ENCODE results near the gene STXBP1.
"Not testable (repeated sequence)": the region's sequence is repeated elsewhere in the genome, so short reads cannot be mapped to it uniquely, and the experiment has no call there.

Gene STXBP1

GRCh38 chr9:127577194-127577593 is 34.9 kb upstream of the STXBP1 start:
- 0 out of 2 replicates have a peak, but pooled peaks have one; percentile 59 for TF ChIP-seq EGR2 (tag by site-specific recombination; IDR thresholded peaks at IDR 0.05; ENCODE audit: low read depth)
- TF ChIP-seq ZFHX2 (tag by site-specific recombination; conservative IDR thresholded peaks at IDR 0.05), result peak; percentile 71
- H3K27ac ChIP-seq (ENCODE audit: extremely low read depth, low read depth, low read length); H3K9me3 ChIP-seq (ENCODE audit: control insufficient read depth, insufficient read depth, low read depth, low read length); H3K36me3 ChIP-seq (ENCODE audit: control insufficient read depth in 2 of 2, insufficient read depth in 1 of 2, low read length in 2 of 2); H3K4me1 ChIP-seq (ENCODE audit: control insufficient read depth, insufficient read depth, low read length); H3K4me3 ChIP-seq (ENCODE audit: low read depth, low read length); POLR2A ChIA-PET: not testable (repeated sequence)
- CTCF ChIA-PET, result interaction anchor here (0.6 to 4.5 kb wide), 4 partner anchors 9 to 208 kb away, joined by 3 to 36 read pairs (median 4); no protein-coding TSS in a partner anchor

- CTCF ChIA-PET, result interaction anchor here (0.6 to 4.5 kb wide), 17 partner anchors 8 to 472 kb away, joined by 3 to 36 read pairs (median 4); partner anchors contain the start of genes CDK9 and TOR2A
- peaks cover 6% of the 10 kb centered on the region; the same call in 1 of the 2 replicates for H3K4me1 ChIP-seq (ENCODE audit: control insufficient read depth, insufficient read depth, low read length)
Observed at GRCh38 chr9:127578627-127578951, 33.5 kb upstream of the STXBP1 start.

GRCh38 chr9:127578952-127579853 is 32.9 kb upstream of the STXBP1 start:
- no peaks in the 10 kb centered on the region for H3K9me3 ChIP-seq (ENCODE audit: control insufficient read depth, insufficient read depth, low read depth, low read length)
- no peaks in the 10 kb centered on the region for H3K36me3 ChIP-seq (ENCODE audit: control insufficient read depth in 2 of 2, insufficient read depth in 1 of 2, low read length in 2 of 2)
- POLR2A ChIA-PET, result interaction anchor here (0.9 to 1.3 kb wide), 3 partner anchors 9 to 355 kb away, joined by 3 read pairs; a partner anchor contains a TSS
- no peak overlapping the region for H3K27ac ChIP-seq (ENCODE audit: extremely low read depth, low read depth, low read length)
- peaks cover 6% of the 10 kb centered on the region; the same call in 1 of the 2 replicates for H3K4me1 ChIP-seq (ENCODE audit: control insufficient read depth, insufficient read depth, low read length)
- H3K4me3 ChIP-seq (ENCODE audit: low read depth, low read length), result no peak overlapping the region
- CTCF ChIA-PET, result interaction anchor here (0.5 to 4.5 kb wide), 22 partner anchors 9 to 473 kb away, joined by 3 to 36 read pairs (median 4); partner anchors contain the start of genes CDK9 and TOR2A
- no peak for TF ChIP-seq ZBTB48 (tag by site-specific recombination; IDR thresholded peaks at IDR 0.05)
- TF ChIP-seq ZNF354C (tag by site-specific recombination; IDR thresholded peaks at IDR 0.05; ENCODE audit: borderline replicate concordance, low read depth), result no peak
- no peak for TF ChIP-seq YY1 (tag by site-specific recombination; IDR thresholded peaks at IDR 0.05)
- no peak for TF ChIP-seq ZNF501 (tag by site-specific recombination; IDR thresholded peaks at IDR 0.05)
- TF ChIP-seq ZNF404 (tag by site-specific recombination; IDR thresholded peaks at IDR 0.05), result no peak
- TF ChIP-seq ZNF677 (tag by site-specific recombination; IDR thresholded peaks at IDR 0.05), result no peak
- no peak for TF ChIP-seq WT1 (tag by site-specific recombination; IDR thresholded peaks at IDR 0.05)
- no peak for TF ChIP-seq ZNF324 (tag by site-specific recombination; IDR thresholded peaks at IDR 0.05)
- no peak for TF ChIP-seq ZNF391 (tag by site-specific recombination; IDR thresholded peaks at IDR 0.05; ENCODE audit: borderline replicate concordance, low read depth)
- TF ChIP-seq ZNF510 (tag by site-specific recombination; IDR thresholded peaks at IDR 0.05; ENCODE audit: insufficient replicate concordance), result no peak
- no peak for TF ChIP-seq ZBTB8A (tag by site-specific recombination; IDR thresholded peaks at IDR 0.05)
- TF ChIP-seq ZNF580 (tag by site-specific recombination; IDR thresholded peaks at IDR 0.05), result no peak
- no peak for TF ChIP-seq ZNF184 (tag by site-specific recombination; IDR thresholded peaks at IDR 0.05)
- TF ChIP-seq ZNF514 (tag by site-specific recombination; IDR thresholded peaks at IDR 0.05), result no peak
- no peak for TF ChIP-seq ZBTB11 (tag by site-specific recombination; conservative IDR thresholded peaks at IDR 0.05; ENCODE audit: low read depth)
- TF ChIP-seq ZNF426 (tag by site-specific recombination; IDR thresholded peaks at IDR 0.05), result no peak
- TF ChIP-seq ZNF169 (tag by site-specific recombination; IDR thresholded peaks at IDR 0.05), result no peak
- no peak for TF ChIP-seq ZNF16 (tag by site-specific recombination; IDR thresholded peaks at IDR 0.05; ENCODE audit: low read depth)

More at GRCh38 chr9:127578627-127578951, 33.5 kb upstream of the STXBP1 start:
- no peak overlapping the region for H3K4me3 ChIP-seq (ENCODE audit: low read depth, low read length)
- no peaks in the 10 kb centered on the region for H3K36me3 ChIP-seq (ENCODE audit: control insufficient read depth in 2 of 2, insufficient read depth in 1 of 2, low read length in 2 of 2)
- H3K27ac ChIP-seq (ENCODE audit: extremely low read depth, low read depth, low read length), result no peak overlapping the region
- TF ChIP-seq ZNF248 (tag by site-specific recombination; IDR thresholded peaks at IDR 0.05) (no peak), ZBTB48 (tag by site-specific recombination; IDR thresholded peaks at IDR 0.05) (0 out of 2 replicates have a peak, but pooled peaks have one; percentile 19), ZNF792 (tag by site-specific recombination; IDR thresholded peaks at IDR 0.05) (no peak), KLF9 (tag by site-specific recombination; IDR thresholded peaks at IDR 0.05; ENCODE audit: low read depth) (no peak), ZNF18 (tag by site-specific recombination; IDR thresholded peaks at IDR 0.05) (no peak), ZNF501 (tag by site-specific recombination; IDR thresholded peaks at IDR 0.05) (no peak), ZNF585B (tag by site-specific recombination; IDR thresholded peaks at IDR 0.05) (no peak), ZNF473 (tag by site-specific recombination; IDR thresholded peaks at IDR 0.05) (no peak)
- H3K9me3 ChIP-seq (ENCODE audit: control insufficient read depth, insufficient read depth, low read depth, low read length), result no peaks in the 10 kb centered on the region
- POLR2A ChIA-PET, result interaction anchor here (1.0 to 1.3 kb wide), 2 partner anchors 8 to 354 kb away, joined by 3 read pairs; no protein-coding TSS in a partner anchor

Data from HEK293 (cell line).